Activated B cell treated with CpG ODN at 0.5 μM for 24 hours (primary cell): ENCODE data around the gene PAAF1. TPM values are rescaled to one million over a fixed set of nuclear protein-coding genes. Genes with fewer than 3 reads are reported as not detected.

Experiments
- ATAC-seq: fragments of 200-7000 bp; cut with Tn5 transposase; one replicate; pipeline ENCODE4 v1.10.0; 2021; ENCODE audit warnings: low read depth, mild to moderate bottlenecking, moderate library complexity
- CTCF ChIA-PET: fragments of 350-600 bp; sonication (Branson Sonifier 250); formaldehyde crosslinking; loops from one replicate; lab custom pipeline; 2021; ENCODE audit warnings: antibody characterized with exemption; lab: Charles Lee
- POLR2A ChIA-PET: fragments of 350-600 bp; sonication (Branson Sonifier 250); formaldehyde crosslinking; loops from one replicate; lab custom pipeline; 2021; ENCODE audit warnings: antibody characterized with exemption; lab: Charles Lee
- DNase-seq: peaks from one replicate; pipeline ENCODE4 v3.0.0; 2022
- H3K27ac Mint-ChIP-seq: one replicate; pipeline ENCODE4 v1.8.0; 2020; ENCODE audit warnings: mixed read lengths
- H3K27me3 Mint-ChIP-seq: one replicate; pipeline ENCODE4 v1.8.0; 2021; ENCODE audit warnings: mixed read lengths
- H3K36me3 Mint-ChIP-seq: one replicate; pipeline ENCODE4 v1.8.0; 2021; ENCODE audit warnings: low read depth, mixed read lengths
- H3K4me1 Mint-ChIP-seq: one replicate; pipeline ENCODE4 v1.8.0; 2021; ENCODE audit warnings: mixed read lengths
- H3K4me3 Mint-ChIP-seq: one replicate; pipeline ENCODE4 v1.8.0; 2020; ENCODE audit warnings: mild to moderate bottlenecking, mixed read lengths
- H3K9me3 Mint-ChIP-seq: one replicate; pipeline ENCODE4 v1.8.0; 2020; ENCODE audit warnings: mixed read lengths
- intact Hi-C: fragments of 100-400 bp; cut with micrococcal nuclease; formaldehyde crosslinking; loops from one replicate; pipeline ENCODE4 v1.15.1; 2024
- total RNA-seq: library from RNA; stranded (reverse); gene quantifications from 2 replicates; pipeline ENCODE4 v1.2.3, GENCODE V29; 2022
- TF ChIP-seq, protein P1 (sequence below): fragments of 200-600 bp; IDR thresholded peaks from one replicate; pipeline ENCODE4 v1.8.0; 2022; ENCODE audit warnings: antibody characterized with exemption, mild to moderate bottlenecking

PAAF1 gene
- total RNA-seq, 1 donor from 2014 or later: 20.2 TPM

DNA sequence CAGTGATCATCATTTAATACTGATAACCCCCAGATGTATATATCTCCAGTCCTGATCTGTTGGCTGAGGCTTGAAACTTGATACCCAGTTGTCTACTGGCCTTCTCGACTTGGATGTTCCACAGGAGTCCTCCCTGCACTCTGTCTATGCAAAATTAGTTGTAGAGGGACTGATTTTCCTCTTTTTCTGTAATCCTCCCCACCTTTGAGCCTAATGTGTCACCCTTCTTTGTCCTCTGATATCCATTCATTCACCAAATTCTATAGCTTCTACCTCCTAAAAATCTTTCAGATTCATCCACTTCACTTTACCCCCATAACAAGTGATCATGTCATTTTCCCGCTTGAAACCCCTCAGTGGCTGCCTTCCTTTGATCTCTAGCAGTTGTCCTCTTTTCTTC lies 16.6 kb upstream of the PAAF1 start:
- ChIA-PET CTCF (no interaction called here), POLR2A (no interaction called here)
- TF ChIP-seq, protein P1, sequence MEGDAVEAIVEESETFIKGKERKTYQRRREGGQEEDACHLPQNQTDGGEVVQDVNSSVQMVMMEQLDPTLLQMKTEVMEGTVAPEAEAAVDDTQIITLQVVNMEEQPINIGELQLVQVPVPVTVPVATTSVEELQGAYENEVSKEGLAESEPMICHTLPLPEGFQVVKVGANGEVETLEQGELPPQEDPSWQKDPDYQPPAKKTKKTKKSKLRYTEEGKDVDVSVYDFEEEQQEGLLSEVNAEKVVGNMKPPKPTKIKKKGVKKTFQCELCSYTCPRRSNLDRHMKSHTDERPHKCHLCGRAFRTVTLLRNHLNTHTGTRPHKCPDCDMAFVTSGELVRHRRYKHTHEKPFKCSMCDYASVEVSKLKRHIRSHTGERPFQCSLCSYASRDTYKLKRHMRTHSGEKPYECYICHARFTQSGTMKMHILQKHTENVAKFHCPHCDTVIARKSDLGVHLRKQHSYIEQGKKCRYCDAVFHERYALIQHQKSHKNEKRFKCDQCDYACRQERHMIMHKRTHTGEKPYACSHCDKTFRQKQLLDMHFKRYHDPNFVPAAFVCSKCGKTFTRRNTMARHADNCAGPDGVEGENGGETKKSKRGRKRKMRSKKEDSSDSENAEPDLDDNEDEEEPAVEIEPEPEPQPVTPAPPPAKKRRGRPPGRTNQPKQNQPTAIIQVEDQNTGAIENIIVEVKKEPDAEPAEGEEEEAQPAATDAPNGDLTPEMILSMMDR: no peak
- H3K36me3 Mint-ChIP-seq: peaks cover 52% of the 10 kb centered on the region
- ATAC-seq (no peak), DNase-seq (no peak)
- H3K9me3 Mint-ChIP-seq: no peaks in the 10 kb centered on the region
- no peaks in the 10 kb centered on the region for H3K4me1 Mint-ChIP-seq
- intact Hi-C loops: no loop called here
- H3K27me3 Mint-ChIP-seq: no peaks in the 10 kb centered on the region
- no peak overlapping the region for H3K27ac Mint-ChIP-seq
- no peak overlapping the region for H3K4me3 Mint-ChIP-seq

DNA sequence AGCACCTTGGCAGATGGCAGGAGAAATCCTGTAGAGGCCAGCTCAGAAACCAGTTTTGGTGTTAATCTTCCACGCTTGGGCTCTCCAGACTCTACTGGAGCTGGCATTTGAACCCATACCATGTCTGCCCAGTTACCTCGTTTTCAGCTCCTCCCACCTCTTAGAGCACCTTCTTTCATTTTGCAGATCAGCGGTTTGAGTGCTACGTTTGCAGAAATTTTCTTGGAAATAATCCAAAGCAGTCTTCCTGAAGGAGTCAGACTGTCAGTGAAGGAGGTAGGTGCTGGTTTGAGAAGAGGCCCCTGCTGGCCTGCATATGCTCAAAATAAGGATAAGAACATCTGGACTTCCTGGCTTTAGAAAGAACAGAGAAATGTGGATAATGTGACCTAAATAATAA lies 13.8 kb upstream of the PAAF1 start:
- intact Hi-C loops: no loop called here
- TF ChIP-seq, protein P1: no peak
- ChIA-PET POLR2A (no interaction called here), CTCF (no interaction called here)
- Mint-ChIP-seq H3K4me1 (no peaks in the 10 kb centered on the region), H3K9me3 (no peaks in the 10 kb centered on the region), H3K36me3 (peaks cover 54% of the 10 kb centered on the region), H3K27me3 (no peaks in the 10 kb centered on the region), H3K4me3 (no peak overlapping the region), H3K27ac (no peak overlapping the region)
- DNase-seq: no peak
- no peak for ATAC-seq

DNA sequence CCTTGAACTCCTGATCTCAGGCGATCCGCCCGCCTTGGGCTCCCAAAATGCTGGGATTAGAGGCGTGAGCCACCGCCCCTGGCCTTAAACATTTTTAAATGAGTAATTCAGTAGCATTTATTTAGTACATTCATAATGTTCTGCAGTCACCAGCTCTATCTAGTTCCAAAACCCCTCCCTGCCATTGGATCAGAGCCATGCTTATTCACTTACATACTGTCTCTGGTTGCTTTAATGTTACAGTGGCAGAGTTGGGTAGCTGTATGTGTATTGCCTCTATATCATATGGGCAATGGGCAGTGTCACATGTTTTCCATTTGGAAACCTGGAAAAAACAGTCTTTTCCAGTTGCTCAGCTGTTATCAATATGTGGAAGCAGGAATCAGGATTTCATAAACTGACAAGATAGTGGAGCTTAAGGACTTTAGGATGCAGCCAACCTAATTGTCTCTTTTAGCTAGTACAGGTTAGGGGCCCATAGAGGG lies 10.7 kb upstream of the PAAF1 start:
- TF ChIP-seq, protein P1: no peak
- Mint-ChIP-seq H3K4me1 (no peaks in the 10 kb centered on the region), H3K27me3 (no peaks in the 10 kb centered on the region), H3K9me3 (no peaks in the 10 kb centered on the region), H3K4me3 (no peak overlapping the region), H3K36me3 (peaks cover 50% of the 10 kb centered on the region), H3K27ac (no peak overlapping the region)
- DNase-seq (no peak), ATAC-seq (no peak)
- ChIA-PET POLR2A (interaction anchor here (0.7 kb wide), 1 partner anchor 16 kb away, joined by 4 read pairs; no protein-coding TSS in a partner anchor), CTCF (no interaction called here)
- intact Hi-C loops: no loop called here

DNA sequence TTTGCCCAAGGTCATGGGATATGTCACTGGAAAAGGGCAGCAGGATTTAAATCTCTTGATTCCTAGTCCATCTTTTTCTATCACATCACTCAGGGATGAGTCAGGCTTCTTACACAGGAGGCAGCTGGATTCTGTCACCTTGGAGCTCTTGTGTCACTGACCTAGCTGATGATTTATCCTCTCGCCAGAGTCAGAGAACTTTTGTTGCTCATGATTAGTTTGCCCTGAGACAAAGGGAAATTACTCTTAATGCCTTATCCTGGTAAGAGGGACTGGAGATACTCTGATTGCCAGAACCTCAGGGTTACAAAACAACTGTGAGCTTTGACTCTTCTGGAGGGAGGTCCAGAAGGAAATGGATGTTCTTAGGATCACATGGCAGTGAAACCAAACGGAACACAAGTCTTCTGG lies 10.2 kb upstream of the PAAF1 start:
- ChIA-PET CTCF (no interaction called here), POLR2A (no interaction called here)
- Mint-ChIP-seq H3K27me3 (no peaks in the 10 kb centered on the region), H3K36me3 (peaks cover 53% of the 10 kb centered on the region), H3K27ac (no peak overlapping the region), H3K4me1 (no peaks in the 10 kb centered on the region), H3K4me3 (no peak overlapping the region), H3K9me3 (no peaks in the 10 kb centered on the region)
- ATAC-seq (no peak), DNase-seq (no peak)
- TF ChIP-seq, protein P1: no peak
- intact Hi-C loops: no loop called here

DNA sequence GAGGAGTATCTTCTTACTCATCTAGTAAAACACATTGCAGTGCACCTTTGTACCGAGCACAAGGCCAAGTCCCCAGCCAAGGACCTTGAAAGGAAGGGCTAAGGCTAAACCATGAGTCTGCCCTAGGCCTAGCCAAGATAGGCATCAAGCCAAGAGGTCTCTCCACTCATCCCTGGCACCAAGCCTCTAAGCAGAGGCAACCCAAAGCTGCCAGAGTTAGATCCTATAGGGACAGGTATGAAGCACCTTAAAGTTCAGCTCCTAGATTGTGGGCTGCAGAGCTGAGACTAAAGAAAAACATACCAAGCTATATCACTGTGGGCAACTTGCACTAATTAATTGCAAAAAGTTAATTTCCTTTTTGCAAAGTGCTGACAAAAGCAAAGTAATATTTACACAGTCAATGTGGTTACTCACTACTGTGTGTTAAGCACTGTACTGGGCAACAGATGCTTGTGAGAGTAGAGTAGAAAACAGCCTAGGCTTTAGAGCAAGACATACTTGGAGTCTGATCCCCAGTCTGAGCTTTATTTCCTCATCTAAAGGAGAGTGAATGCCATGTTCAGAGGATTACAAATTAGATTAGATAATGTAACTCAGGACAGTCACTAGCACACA lies 7.4 kb upstream of the PAAF1 start:
- peaks cover 4% of the 10 kb centered on the region for H3K4me1 Mint-ChIP-seq
- ChIA-PET POLR2A (no interaction called here), CTCF (no interaction called here)
- H3K27ac Mint-ChIP-seq: no peak overlapping the region
- H3K9me3 Mint-ChIP-seq: no peaks in the 10 kb centered on the region
- H3K4me3 Mint-ChIP-seq: no peak overlapping the region
- TF ChIP-seq, protein P1: no peak
- H3K27me3 Mint-ChIP-seq: no peaks in the 10 kb centered on the region
- intact Hi-C loops: no loop called here
- H3K36me3 Mint-ChIP-seq: peaks cover 60% of the 10 kb centered on the region
- no peak for DNase-seq
- no peak for ATAC-seq
